Measurements from ENCODE around the gene ZKSCAN2.
A peak's percentile ranks its signal among the peaks of the same experiment; 100 is the strongest.

The ZKSCAN2 gene

GRCh38 chr16:25260416-25260815, 2.8 kb upstream of the ZKSCAN2 start:
- TF ChIP-seq ESRRG (CRISPR knock-in tag; IDR thresholded peaks at IDR 0.05): no peak
- no peak for ATAC-seq

GRCh38 chr16:25258861-25259179, 1.2 kb upstream of the ZKSCAN2 start:
- no peak for TF ChIP-seq ZNF70 (CRISPR knock-in tag; IDR thresholded peaks at IDR 0.05)
- no peak for TF ChIP-seq GLIS3 (CRISPR knock-in tag; IDR thresholded peaks at IDR 0.05)
- no peak for TF ChIP-seq BACH2 (CRISPR knock-in tag; IDR thresholded peaks at IDR 0.05; ENCODE audit: borderline replicate concordance)
- no peak for ATAC-seq

GRCh38 chr16:25257956-25258860, 563 bp upstream of the ZKSCAN2 start:
- ATAC-seq: peak; percentile 44
- TF ChIP-seq ZNF70 (CRISPR knock-in tag; IDR thresholded peaks at IDR 0.05) (no peak), ZFP30 (CRISPR knock-in tag; IDR thresholded peaks at IDR 0.05) (no peak), BACH2 (CRISPR knock-in tag; IDR thresholded peaks at IDR 0.05; ENCODE audit: borderline replicate concordance) (no peak), TOX (CRISPR knock-in tag; IDR thresholded peaks at IDR 0.05; ENCODE audit: borderline replicate concordance) (no peak), RARB (CRISPR knock-in tag; IDR thresholded peaks at IDR 0.05) (no peak), CREB5 (CRISPR knock-in tag; IDR thresholded peaks at IDR 0.05; ENCODE audit: low read depth) (no peak), SNAI2 (CRISPR knock-in tag; IDR thresholded peaks at IDR 0.05) (no peak), CSDC2 (CRISPR knock-in tag; IDR thresholded peaks at IDR 0.05) (no peak), ZC3H10 (CRISPR knock-in tag; IDR thresholded peaks at IDR 0.05) (no peak), CSRNP3 (CRISPR knock-in tag; IDR thresholded peaks at IDR 0.05) (no peak), POU6F1 (CRISPR knock-in tag; IDR thresholded peaks at IDR 0.05; ENCODE audit: borderline replicate concordance, low read depth) (no peak), ESRRG (CRISPR knock-in tag; IDR thresholded peaks at IDR 0.05) (0 out of 2 replicates have a peak, but pooled peaks have one; percentile 19), PPARA (CRISPR knock-in tag; IDR thresholded peaks at IDR 0.05; ENCODE audit: borderline replicate concordance) (no peak), ARNTL (CRISPR knock-in tag; IDR thresholded peaks at IDR 0.05; ENCODE audit: borderline replicate concordance, low read depth) (0 out of 2 replicates have a peak, but pooled peaks have one; percentile 24), ISL1 (CRISPR knock-in tag; IDR thresholded peaks at IDR 0.05) (no peak), OSR1 (CRISPR knock-in tag; IDR thresholded peaks at IDR 0.05) (no peak), ZNF8 (CRISPR knock-in tag; IDR thresholded peaks at IDR 0.05) (no peak), TCF4 (CRISPR knock-in tag; IDR thresholded peaks at IDR 0.05; ENCODE audit: borderline replicate concordance) (peak; percentile 31; the same call in 1 of the 2 replicates), TSHZ2 (CRISPR knock-in tag; IDR thresholded peaks at IDR 0.05) (peak; percentile 28; the same call in 1 of the 2 replicates), ZNF565 (CRISPR knock-in tag; conservative IDR thresholded peaks at IDR 0.05; ENCODE audit: low read depth) (peak; percentile 41; the same call in 1 of the 2 replicates), GLIS3 (CRISPR knock-in tag; IDR thresholded peaks at IDR 0.05) (no peak; the same call in 1 of the 2 replicates), ZFP3 (CRISPR knock-in tag; IDR thresholded peaks at IDR 0.05) (0 out of 2 replicates have a peak, but pooled peaks have one; percentile 44), PATZ1 (CRISPR knock-in tag; IDR thresholded peaks at IDR 0.05; ENCODE audit: borderline replicate concordance) (peak; percentile 44; the same call in 1 of the 2 replicates)

Measured in SK-N-SH treated with all-trans-retinoic acid at 6 μM for 48 hours (cell line).